K562 (cell line): ENCODE data around the gene TK1. TPM values are rescaled to one million over a fixed set of nuclear protein-coding genes. Genes with fewer than 3 reads are reported as not detected.

Experiments used
- ATAC-seq: fragments of 200-7000 bp; cut with Tn5 transposase; 3 replicates; pipeline ENCODE4 v1.9.1; 2020; ENCODE audit warnings: moderate library complexity
- BruUV-seq: library from RNA; stranded (reverse); fragments of 400-500 nt; replicated peaks from 2 replicates; lab custom pipeline; 2021; lab: Mats Ljungman, UMichigan
- CTCF ChIA-PET: fragments of 300-600 bp; formaldehyde crosslinking; extraction: SDS; loops from one replicate; lab custom pipeline; 2021; ENCODE audit warnings: low intra/inter-chr PET ratio; lab: Yijun Ruan, JAX
- POLR2A ChIA-PET: fragments of 300-600, 350-650 bp; sonication (Branson Sonifier 250); formaldehyde crosslinking; extraction: SDS; loops from one replicate; lab custom pipeline; 2021; ENCODE audit warnings: antibody characterized with exemption, inconsistent platforms; lab: Yijun Ruan, JAX
- DNase-seq, 4 experiments: peaks; one replicate each; pipeline versions ENCODE4 v3.0.0 to v3.0.0-alpha.2; 2011 to 2018; ENCODE audit warnings: low spot score in 3 of 4, mixed read lengths in 3 of 4; ENCODE audit errors: extremely low read depth in 1 of 4
- FAIRE-seq: peaks from 2 replicates; lab custom pipeline; 2011; peaks lifted over from hg19 to GRCh38; lab: Jason Lieb, UNC
- H2AFZ ChIP-seq: 2 replicates; pipeline ENCODE4 v1.6.0; 2011; ENCODE audit warnings: low read depth, low read length, control low read depth, inconsistent platforms
- H3K27ac ChIP-seq: fragments of 200-600 bp; 3 replicates; pipeline ENCODE4 v1.8.0; 2011; ENCODE audit warnings: low read depth, mild to moderate bottlenecking, control low read depth, inconsistent platforms, low read length, moderate library complexity, mixed read lengths; ENCODE audit errors: extremely low read depth
- H3K27me3 ChIP-seq, 2 experiments: fragments of 300-600 bp in 1 of 2; 2 replicates in 1 of 2; 3 replicates in 1 of 2; pipeline versions ENCODE4 v1.6.0 to v1.8.0; 2011; ENCODE audit warnings: inconsistent platforms in 2 of 2, low read length in 2 of 2, mild to moderate bottlenecking in 1 of 2, mixed read lengths in 1 of 2, moderate library complexity in 1 of 2; ENCODE audit not compliant: control insufficient read depth in 2 of 2, insufficient read depth in 2 of 2
- H3K36me3 ChIP-seq: fragments of 300-600 bp; 3 replicates; pipeline ENCODE4 v1.8.0; 2011; ENCODE audit warnings: mild to moderate bottlenecking, low read length, inconsistent platforms; ENCODE audit not compliant: control insufficient read depth, insufficient read depth
- H3K4me1 ChIP-seq, 2 experiments: fragments of 200-600 bp in 1 of 2; replicated peaks in 1 of 2; 2 replicates in 1 of 2; 3 replicates in 1 of 2; pipeline versions ENCODE4 v1.5.1 to v1.8.0; 2011; ENCODE audit warnings: inconsistent platforms in 2 of 2, low read length in 2 of 2, mild to moderate bottlenecking in 1 of 2, mixed read lengths in 1 of 2, moderate library complexity in 1 of 2; ENCODE audit not compliant: control insufficient read depth in 2 of 2, insufficient read depth in 2 of 2
- H3K4me2 ChIP-seq: 2 replicates; pipeline ENCODE4 v1.6.1; 2011; ENCODE audit warnings: low read length, control low read depth, inconsistent platforms, mixed read lengths; ENCODE audit not compliant: insufficient read depth
- H3K4me3 ChIP-seq: fragments of 200-600 bp; sonication (generic), shearing (Covaris generic); 2 replicates; pipeline ENCODE4 v1.5.1; 2016; ENCODE audit warnings: control low read depth, inconsistent platforms
- H3K79me2 ChIP-seq: fragments of 200-600 bp; 3 replicates; pipeline ENCODE4 v1.8.0; 2011; ENCODE audit warnings: low read length, inconsistent platforms; ENCODE audit not compliant: control insufficient read depth, insufficient read depth
- H3K9ac ChIP-seq, 2 experiments: 2 replicates each; pipeline versions ENCODE4 v1.6.0 to v1.6.1; 2011; ENCODE audit warnings: low read depth in 2 of 2, low read length in 2 of 2, control low read depth in 1 of 2, inconsistent platforms in 1 of 2, mild to moderate bottlenecking in 1 of 2, mixed read lengths in 1 of 2; ENCODE audit not compliant: insufficient read depth in 1 of 2
- H3K9me1 ChIP-seq: one replicate; pipeline ENCODE4 v1.6.0; 2011; ENCODE audit warnings: inconsistent platforms, mild to moderate bottlenecking, low read length, moderate library complexity; ENCODE audit not compliant: control insufficient read depth, insufficient read depth
- H3K9me3 ChIP-seq: replicated peaks from 2 replicates; pipeline ENCODE4 v1.5.1; 2011; ENCODE audit warnings: low read depth, low read length, inconsistent platforms; ENCODE audit not compliant: control insufficient read depth, insufficient read depth
- H4K20me1 ChIP-seq: replicated peaks from 2 replicates; pipeline ENCODE4 v1.6.1; 2011; ENCODE audit warnings: low read length, inconsistent platforms, mixed read lengths; ENCODE audit not compliant: control insufficient read depth, insufficient read depth
- HMGN3 ChIP-seq: IDR thresholded peaks from 2 replicates; pipeline ENCODE4 v1.6.1; 2011; ENCODE audit warnings: borderline replicate concordance, low read depth, mild to moderate bottlenecking, mixed read lengths, low read length; ENCODE audit not compliant: insufficient read length; ENCODE audit errors: extremely low read depth
- POLR2G ChIP-seq: fragments of 200-400 bp; formaldehyde crosslinking; IDR thresholded peaks from 2 replicates; pipeline ENCODE4 v1.6.1; 2017; ENCODE audit warnings: low read depth, mild to moderate bottlenecking, antibody characterized with exemption, low read length, moderate library complexity
- WGBS: fragments of 100-300 bp; shearing (Covaris generic); methylation state at CpG from one replicate; pipeline ENCODE4 v1.1.6; 2016; ENCODE audit warnings: low coverage, mixed read lengths; ENCODE audit not compliant: insufficient coverage; ENCODE audit errors: missing lambda C conversion rate; 5-methylcytosine and 5-hydroxymethylcytosine counted together
- in situ Hi-C: fragments of 300-500 bp; cut with MboI; formaldehyde crosslinking; loops from 4 replicates; pipeline ENCODE4 v1.15.0; 2018; ENCODE audit warnings: inconsistent platforms, mixed read lengths
- intact Hi-C: fragments of 100-400 bp; cut with micrococcal nuclease; formaldehyde crosslinking; loops from 2 replicates; pipeline ENCODE4 v1.14.2; 2022
- polyA plus RNA-seq, 8 experiments: library from polyadenylated mRNA; depleted of rRNA in 4 of 8; stranded (reverse) in 5 of 8; unstranded in 3 of 8; fragments of >200 nt; fragmentation: Nextera tagmentation in 2 of 8; fragmentation: Illumina TruSeq in 1 of 8; extraction: Ambion mirVana in 2 of 8; extraction: Trizol in 1 of 8; gene quantifications; 2 replicates each; pipeline versions ENCODE4 v1.2.1 to v1.2.3, GENCODE V29; 2011 to 2014; ENCODE audit warnings: inconsistent platforms in 1 of 8, missing spikeins in 1 of 8
- total RNA-seq, 7 experiments: library from RNA; depleted of rRNA in 6 of 7; stranded (reverse); fragments of >200 nt in 6 of 7; fragmentation: Illumina TruSeq in 2 of 7; extraction: Trizol in 2 of 7; gene quantifications; 2 replicates each; pipeline versions ENCODE4 v1.2.1 to v1.2.3, GENCODE V29; 2011 to 2021; ENCODE audit warnings: low replicate concordance in 1 of 7
- TF ChIP-seq, protein P1 (sequence below): sonication (generic); formaldehyde crosslinking; IDR thresholded peaks from 2 replicates; pipeline ENCODE4 v1.8.1; 2023; ENCODE audit warnings: mild to moderate bottlenecking, missing genetic modification reagents
- TF ChIP-seq, protein P2 (sequence below): fragments of 250-450 bp; sonication (Bioruptor Pico); IDR thresholded peaks from 2 replicates; pipeline ENCODE4 v1.8.0; 2021; ENCODE audit warnings: mild to moderate bottlenecking, moderate library complexity

TK1 gene
- total and polyA plus RNA-seq, 9 of the 15 experiments (the other 6 are each of a cell fraction or from before 2014, with no cell fraction given), result 8.4 to 280 (median 103) TPM

DNA sequence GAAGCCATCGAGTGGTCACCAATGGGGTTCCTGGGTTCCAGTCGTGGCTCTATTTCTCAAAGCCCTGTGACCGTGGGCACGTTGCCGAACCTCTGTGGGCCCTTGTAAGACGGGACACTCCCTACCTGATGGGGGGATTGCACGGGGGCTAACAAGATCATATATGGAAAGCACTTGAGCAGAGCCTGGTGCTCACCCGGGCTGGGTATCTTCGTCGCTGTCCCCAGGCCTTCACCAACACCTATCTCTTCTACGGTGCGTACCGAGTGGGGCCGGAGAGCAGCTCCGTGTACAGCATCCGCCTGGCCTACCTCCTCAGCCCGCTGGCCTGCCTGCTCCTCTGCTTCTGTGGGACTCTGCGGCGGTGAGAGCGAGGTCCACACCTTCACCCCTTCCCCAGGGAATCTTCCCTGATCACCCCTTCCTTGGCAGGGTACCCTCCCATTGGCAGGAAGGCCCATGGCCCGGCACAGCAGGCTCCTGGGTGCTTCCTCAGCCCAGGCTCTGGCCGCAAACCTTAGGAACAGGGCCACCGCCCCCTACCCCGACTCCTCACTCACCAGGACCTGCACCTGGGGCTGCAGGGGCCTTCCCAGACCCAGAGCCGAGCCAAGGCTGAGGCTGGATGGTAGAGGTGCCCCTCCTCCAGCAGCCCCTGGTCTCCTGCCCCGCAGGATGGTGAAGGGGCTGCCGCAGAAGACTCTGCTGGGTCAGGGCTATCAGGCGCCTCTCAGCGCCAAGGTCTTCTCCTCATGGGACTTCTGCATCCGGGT lies 53.5 kb downstream of the TK1 start:
- ATAC-seq (no peak), DNase-seq (no peak), FAIRE-seq (no peak)
- no peak overlapping the region for H3K4me2 ChIP-seq
- H3K9ac ChIP-seq, result peak overlapping the region in 1 of 2 experiments; percentile 84; a peak in 2 of 4 replicates
- no TSS peak for BruUV-seq
- no peaks in the 10 kb centered on the region for H4K20me1 ChIP-seq
- in situ Hi-C loops (no loop called here), intact Hi-C loops (no loop called here)
- no peaks in the 10 kb centered on the region for H3K9me3 ChIP-seq
- no peak overlapping the region for H3K27ac ChIP-seq
- no peaks in the 10 kb centered on the region for H3K27me3 ChIP-seq
- peaks cover 63 to 94% of the 10 kb centered on the region in 2 experiments for H3K4me1 ChIP-seq
- CTCF ChIA-PET, result no interaction called here
- H3K9me1 ChIP-seq, result no peaks in the 10 kb centered on the region
- peaks cover 24% of the 10 kb centered on the region for H3K79me2 ChIP-seq
- TF ChIP-seq POLR2G (0 out of 2 replicates have a peak, but pooled peaks have one; percentile 2), HMGN3 (peak; percentile 1)
- TF ChIP-seq, protein P1, sequence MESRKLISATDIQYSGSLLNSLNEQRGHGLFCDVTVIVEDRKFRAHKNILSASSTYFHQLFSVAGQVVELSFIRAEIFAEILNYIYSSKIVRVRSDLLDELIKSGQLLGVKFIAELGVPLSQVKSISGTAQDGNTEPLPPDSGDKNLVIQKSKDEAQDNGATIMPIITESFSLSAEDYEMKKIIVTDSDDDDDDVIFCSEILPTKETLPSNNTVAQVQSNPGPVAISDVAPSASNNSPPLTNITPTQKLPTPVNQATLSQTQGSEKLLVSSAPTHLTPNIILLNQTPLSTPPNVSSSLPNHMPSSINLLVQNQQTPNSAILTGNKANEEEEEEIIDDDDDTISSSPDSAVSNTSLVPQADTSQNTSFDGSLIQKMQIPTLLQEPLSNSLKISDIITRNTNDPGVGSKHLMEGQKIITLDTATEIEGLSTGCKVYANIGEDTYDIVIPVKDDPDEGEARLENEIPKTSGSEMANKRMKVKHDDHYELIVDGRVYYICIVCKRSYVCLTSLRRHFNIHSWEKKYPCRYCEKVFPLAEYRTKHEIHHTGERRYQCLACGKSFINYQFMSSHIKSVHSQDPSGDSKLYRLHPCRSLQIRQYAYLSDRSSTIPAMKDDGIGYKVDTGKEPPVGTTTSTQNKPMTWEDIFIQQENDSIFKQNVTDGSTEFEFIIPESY (CRISPR knock-in tag), result peak; percentile 76; the same call in 1 of the 2 replicates
- TF ChIP-seq, protein P2, sequence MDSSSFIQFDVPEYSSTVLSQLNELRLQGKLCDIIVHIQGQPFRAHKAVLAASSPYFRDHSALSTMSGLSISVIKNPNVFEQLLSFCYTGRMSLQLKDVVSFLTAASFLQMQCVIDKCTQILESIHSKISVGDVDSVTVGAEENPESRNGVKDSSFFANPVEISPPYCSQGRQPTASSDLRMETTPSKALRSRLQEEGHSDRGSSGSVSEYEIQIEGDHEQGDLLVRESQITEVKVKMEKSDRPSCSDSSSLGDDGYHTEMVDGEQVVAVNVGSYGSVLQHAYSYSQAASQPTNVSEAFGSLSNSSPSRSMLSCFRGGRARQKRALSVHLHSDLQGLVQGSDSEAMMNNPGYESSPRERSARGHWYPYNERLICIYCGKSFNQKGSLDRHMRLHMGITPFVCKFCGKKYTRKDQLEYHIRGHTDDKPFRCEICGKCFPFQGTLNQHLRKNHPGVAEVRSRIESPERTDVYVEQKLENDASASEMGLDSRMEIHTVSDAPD (CRISPR knock-in tag), result no peak
- TF ChIP-seq, all 486 proteins: peak for 3
- Histone ChIP-seq H2AFZ (no peak overlapping the region), H3K4me3 (no peak overlapping the region), H3K36me3 (no peaks in the 10 kb centered on the region)
- POLR2A ChIA-PET, result no interaction called here
- WGBS, result 87% methylated on average over 29 of the region's 30 CpGs
